ENCODE data around the gene PTDSS2. TPM values are rescaled to one million over a fixed set of nuclear protein-coding genes. Genes with fewer than 3 reads are reported as not detected.
"Not testable (repeated sequence)": the region's sequence is repeated elsewhere in the genome, so short reads cannot be mapped to it uniquely, and the experiment has no call there.

The PTDSS2 gene
- total RNA-seq, 1 experiment from 2014 or later, result 37.6 TPM

GRCh38 chr11:468036-468435 is 18.0 kb downstream of the PTDSS2 start:
- CTCF ChIA-PET, result no interaction called here
- DNase-seq (ENCODE audit: low spot score), result no peak
- Histone ChIP-seq H3K4me3 (ENCODE audit: low read depth, low read length, poor library complexity, severe bottlenecking) (no peak overlapping the region), H3K9me3 (ENCODE audit: low read depth, low read length, poor library complexity, severe bottlenecking) (no peaks in the 10 kb centered on the region), H3K27ac (ENCODE audit: low read depth, low read length, poor library complexity, severe bottlenecking) (peak overlapping the region; percentile 50), H3K27me3 (replicated peaks; ENCODE audit: insufficient read depth, low read depth, low read length, poor library complexity) (no peaks in the 10 kb centered on the region), H3K36me3 (ENCODE audit: insufficient read depth, low read length, poor library complexity, severe bottlenecking) (no peaks in the 10 kb centered on the region), H3K4me1 (ENCODE audit: insufficient read depth, low read length, poor library complexity, severe bottlenecking) (peaks cover 6% of the 10 kb centered on the region)
- no peak for TF ChIP-seq CTCF (conservative IDR thresholded peaks at IDR 0.05; ENCODE audit: low read depth, low read length)
- BruUV-seq (replicated peaks), result no TSS peak
- intact Hi-C loops (cut with micrococcal nuclease; ENCODE audit: unreplicated experiment), result no loop called here
- POLR2A ChIA-PET (ENCODE audit: low non-redundant PET), result no interaction called here

- Histone ChIP-seq H3K27ac (ENCODE audit: low read depth, low read length, poor library complexity, severe bottlenecking) (peak overlapping the region; percentile 50), H3K36me3 (ENCODE audit: insufficient read depth, low read length, poor library complexity, severe bottlenecking) (no peaks in the 10 kb centered on the region), H3K4me3 (ENCODE audit: low read depth, low read length, poor library complexity, severe bottlenecking) (no peak overlapping the region), H3K27me3 (replicated peaks; ENCODE audit: insufficient read depth, low read depth, low read length, poor library complexity) (no peaks in the 10 kb centered on the region), H3K9me3 (ENCODE audit: low read depth, low read length, poor library complexity, severe bottlenecking) (no peaks in the 10 kb centered on the region), H3K4me1 (ENCODE audit: insufficient read depth, low read length, poor library complexity, severe bottlenecking) (peaks cover 6% of the 10 kb centered on the region)
- TF ChIP-seq CTCF (conservative IDR thresholded peaks at IDR 0.05; ENCODE audit: low read depth, low read length), result no peak
- no peak for TF ChIP-seq EZH2 (IDR thresholded peaks at IDR 0.05; ENCODE audit: borderline replicate concordance, low read depth, low read length, poor library complexity, severe bottlenecking)
- peak; percentile 31 for DNase-seq (ENCODE audit: low spot score)
- no TSS peak for BruUV-seq (replicated peaks)
- intact Hi-C loops (cut with micrococcal nuclease; ENCODE audit: unreplicated experiment), result no loop called here
- ChIA-PET POLR2A (ENCODE audit: low non-redundant PET) (no interaction called here), CTCF (no interaction called here)
These were observed 18.4 kb downstream of the PTDSS2 start for GRCh38 chr11:468493-468892.

GRCh38 chr11:469026-469683 is 19.1 kb downstream of the PTDSS2 start:
- H3K4me1 ChIP-seq (ENCODE audit: insufficient read depth, low read length, poor library complexity, severe bottlenecking); BruUV-seq (replicated peaks); intact Hi-C loops (cut with micrococcal nuclease; ENCODE audit: unreplicated experiment); H3K9me3 ChIP-seq (ENCODE audit: low read depth, low read length, poor library complexity, severe bottlenecking); H3K36me3 ChIP-seq (ENCODE audit: insufficient read depth, low read length, poor library complexity, severe bottlenecking); H3K27me3 ChIP-seq (replicated peaks; ENCODE audit: insufficient read depth, low read depth, low read length, poor library complexity): not testable (repeated sequence)
- peak overlapping the region; percentile 77 for H3K27ac ChIP-seq (ENCODE audit: low read depth, low read length, poor library complexity, severe bottlenecking)
- CTCF ChIA-PET, result interaction anchor here (0.7 kb wide), 1 partner anchor 62 kb away, joined by 3 read pairs; no protein-coding TSS in a partner anchor
- POLR2A ChIA-PET (ENCODE audit: low non-redundant PET), result interaction anchor here (0.5 kb wide), 1 partner anchor 11 kb away, joined by 7 read pairs; no protein-coding TSS in a partner anchor
- peak overlapping the region; percentile 18 for H3K4me3 ChIP-seq (ENCODE audit: low read depth, low read length, poor library complexity, severe bottlenecking)
- peak; percentile 19 for DNase-seq (ENCODE audit: low spot score)

All from A673 (cell line).